SU-DHL-6 (cell line): ENCODE data around the gene SLC39A7.

Experiments used
- EZH2phosphoT487 ChIP-seq: fragments of 200-600 bp; sonication (generic), shearing (Covaris generic); conservative IDR thresholded peaks from 2 replicates; pipeline ENCODE4 v1.6.1; 2018; ENCODE audit warnings: mild to moderate bottlenecking, antibody characterized with exemption, low read length, moderate library complexity, mixed read lengths
- TF ChIP-seq, protein P1 (sequence below): fragments of 200-600 bp; sonication (generic); IDR thresholded peaks from one replicate; pipeline ENCODE4 v1.5.1; 2017; ENCODE audit warnings: antibody characterized with exemption, mild to moderate bottlenecking, low read length, moderate library complexity; ENCODE audit not compliant: insufficient read depth, poor library complexity, severe bottlenecking

DNA sequence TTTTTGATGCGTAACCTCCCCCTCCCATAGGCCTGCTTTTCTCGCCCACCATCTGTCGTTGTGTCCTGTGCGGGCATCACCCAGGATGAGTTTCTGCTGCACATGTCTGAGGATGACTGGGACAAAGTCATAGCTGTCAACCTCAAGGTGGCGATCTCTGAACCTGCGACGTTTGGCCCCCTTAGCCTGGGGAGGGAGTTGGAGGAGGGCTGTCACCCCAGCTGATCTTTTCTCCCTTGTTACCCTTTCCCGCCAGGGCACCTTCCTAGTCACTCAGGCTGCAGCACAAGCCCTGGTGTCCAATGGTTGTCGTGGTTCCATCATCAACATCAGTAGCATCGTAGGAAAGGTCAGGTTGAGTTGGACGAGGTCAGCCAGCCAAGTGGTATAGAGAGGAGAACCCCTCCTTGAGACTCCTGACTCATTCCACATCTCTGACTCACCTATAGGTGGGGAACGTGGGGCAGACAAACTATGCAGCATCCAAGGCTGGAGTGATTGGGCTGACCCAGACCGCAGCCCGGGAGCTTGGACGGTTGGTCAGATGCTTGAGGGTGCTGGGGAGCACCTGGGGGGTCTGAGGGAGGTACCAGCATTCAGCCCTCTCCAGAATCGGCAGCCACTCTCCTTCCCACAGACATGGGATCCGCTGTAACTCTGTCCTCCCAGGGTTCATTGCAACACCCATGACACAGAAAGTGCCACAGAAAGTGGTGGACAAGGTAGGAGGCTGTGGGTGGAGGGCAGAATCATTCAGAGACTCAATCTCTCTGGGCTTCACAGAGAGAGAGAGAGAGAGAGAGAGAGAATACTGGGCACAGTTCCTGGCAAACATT is 4.7 kb downstream of the SLC39A7 start:
- TF ChIP-seq, protein P1, sequence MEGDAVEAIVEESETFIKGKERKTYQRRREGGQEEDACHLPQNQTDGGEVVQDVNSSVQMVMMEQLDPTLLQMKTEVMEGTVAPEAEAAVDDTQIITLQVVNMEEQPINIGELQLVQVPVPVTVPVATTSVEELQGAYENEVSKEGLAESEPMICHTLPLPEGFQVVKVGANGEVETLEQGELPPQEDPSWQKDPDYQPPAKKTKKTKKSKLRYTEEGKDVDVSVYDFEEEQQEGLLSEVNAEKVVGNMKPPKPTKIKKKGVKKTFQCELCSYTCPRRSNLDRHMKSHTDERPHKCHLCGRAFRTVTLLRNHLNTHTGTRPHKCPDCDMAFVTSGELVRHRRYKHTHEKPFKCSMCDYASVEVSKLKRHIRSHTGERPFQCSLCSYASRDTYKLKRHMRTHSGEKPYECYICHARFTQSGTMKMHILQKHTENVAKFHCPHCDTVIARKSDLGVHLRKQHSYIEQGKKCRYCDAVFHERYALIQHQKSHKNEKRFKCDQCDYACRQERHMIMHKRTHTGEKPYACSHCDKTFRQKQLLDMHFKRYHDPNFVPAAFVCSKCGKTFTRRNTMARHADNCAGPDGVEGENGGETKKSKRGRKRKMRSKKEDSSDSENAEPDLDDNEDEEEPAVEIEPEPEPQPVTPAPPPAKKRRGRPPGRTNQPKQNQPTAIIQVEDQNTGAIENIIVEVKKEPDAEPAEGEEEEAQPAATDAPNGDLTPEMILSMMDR, result peak; percentile 52
- no peak for TF ChIP-seq EZH2phosphoT487
